ENCODE results near the gene CCDC167. TPM values are rescaled to one million over a fixed set of nuclear protein-coding genes. Genes with fewer than 3 reads are reported as not detected.

Gene CCDC167
- total RNA-seq, 1 donor from 2014 or later, result 24.0 TPM

- Mint-ChIP-seq H3K9me3 (ENCODE audit: unreplicated experiment) (no peaks in the 10 kb centered on the region), H3K27me3 (ENCODE audit: low read depth, unreplicated experiment) (no peaks in the 10 kb centered on the region), H3K4me3 (ENCODE audit: unreplicated experiment) (no peak overlapping the region), H3K27ac (ENCODE audit: unreplicated experiment) (no peak overlapping the region), H3K36me3 (ENCODE audit: low read depth, unreplicated experiment) (peaks cover 17% of the 10 kb centered on the region), H3K4me1 (ENCODE audit: low read depth, unreplicated experiment) (no peaks in the 10 kb centered on the region)
- TF ChIP-seq EZH2 (IDR thresholded peaks at IDR 0.05; ENCODE audit: insufficient read depth, low read length) (no peak), CTCF (IDR thresholded peaks at IDR 0.05; ENCODE audit: insufficient read depth, low read depth, low read length) (no peak)
- DNase-seq (ENCODE audit: low read depth), result no peak
- H3K79me2 ChIP-seq (ENCODE audit: insufficient read depth, low read length), result peaks cover 11% of the 10 kb centered on the region
- H4K20me1 ChIP-seq (ENCODE audit: insufficient read depth, low read length), result peaks cover 21% of the 10 kb centered on the region
- H3K27me3 ChIP-seq (ENCODE audit: insufficient read depth, low read length), result no peaks in the 10 kb centered on the region
- peaks cover 25% of the 10 kb centered on the region for H3K36me3 ChIP-seq (ENCODE audit: insufficient read depth, low read length)
- no peak overlapping the region for H3K4me2 ChIP-seq (ENCODE audit: low read length)
- no peaks in the 10 kb centered on the region for H3K4me1 ChIP-seq (ENCODE audit: insufficient read depth, low read length)
- no peak for FAIRE-seq
- H3K27ac ChIP-seq (ENCODE audit: low read depth, low read length), result no peak overlapping the region
- H2AFZ ChIP-seq (ENCODE audit: low read depth, low read length), result no peak overlapping the region
- no peak overlapping the region for H3K9ac ChIP-seq (ENCODE audit: low read length)
- no peak overlapping the region for H3K4me3 ChIP-seq (ENCODE audit: insufficient read depth, low read depth, low read length)
- no peaks in the 10 kb centered on the region for H3K9me3 ChIP-seq (ENCODE audit: insufficient read depth, low read depth, low read length)
Measured at GRCh38 chr6:37442416-37443215, 57.1 kb downstream of the CCDC167 start.

GRCh38 chr6:37441651-37442050 lies 58.0 kb downstream of the CCDC167 start:
- H3K9me3 ChIP-seq (ENCODE audit: insufficient read depth, low read depth, low read length), result no peaks in the 10 kb centered on the region
- no peak overlapping the region for H3K4me3 Mint-ChIP-seq (ENCODE audit: unreplicated experiment)
- H3K27ac Mint-ChIP-seq (ENCODE audit: unreplicated experiment), result no peak overlapping the region

More at GRCh38 chr6:37441651-37442050, 58.0 kb downstream of the CCDC167 start:
- Histone ChIP-seq H3K4me3 (ENCODE audit: insufficient read depth, low read depth, low read length) (no peak overlapping the region), H3K9ac (ENCODE audit: low read length) (no peak overlapping the region), H3K27ac (ENCODE audit: low read depth, low read length) (no peak overlapping the region), H3K36me3 (ENCODE audit: insufficient read depth, low read length) (peaks cover 18% of the 10 kb centered on the region), H3K4me2 (ENCODE audit: low read length) (no peak overlapping the region), H4K20me1 (ENCODE audit: insufficient read depth, low read length) (peaks cover 21% of the 10 kb centered on the region), H3K4me1 (ENCODE audit: insufficient read depth, low read length) (no peaks in the 10 kb centered on the region), H2AFZ (ENCODE audit: low read depth, low read length) (no peak overlapping the region), H3K79me2 (ENCODE audit: insufficient read depth, low read length) (peaks cover 13% of the 10 kb centered on the region), H3K27me3 (ENCODE audit: insufficient read depth, low read length) (no peaks in the 10 kb centered on the region)
- Mint-ChIP-seq H3K36me3 (ENCODE audit: low read depth, unreplicated experiment) (peaks cover 16% of the 10 kb centered on the region), H3K27me3 (ENCODE audit: low read depth, unreplicated experiment) (no peaks in the 10 kb centered on the region), H3K9me3 (ENCODE audit: unreplicated experiment) (no peaks in the 10 kb centered on the region), H3K4me1 (ENCODE audit: low read depth, unreplicated experiment) (no peaks in the 10 kb centered on the region)
- TF ChIP-seq CTCF (IDR thresholded peaks at IDR 0.05; ENCODE audit: insufficient read depth, low read depth, low read length) (no peak), EZH2 (IDR thresholded peaks at IDR 0.05; ENCODE audit: insufficient read depth, low read length) (no peak)
- no peak for DNase-seq (ENCODE audit: low read depth)
- no peak for FAIRE-seq
